H9 (cell line): ENCODE data around the gene TMEM80. TPM values are rescaled to one million over a fixed set of nuclear protein-coding genes. Genes with fewer than 3 reads are reported as not detected.

Experiments
- DNase-seq: peaks from one replicate; pipeline ENCODE4 v3.0.0-alpha.2; 2017
- H2AFZ ChIP-seq: one replicate; pipeline ENCODE4 v1.6.1; 2013; ENCODE audit warnings: mild to moderate bottlenecking, low read length, control low read depth, moderate library complexity
- H2AK5ac ChIP-seq: 2 replicates; pipeline ENCODE4 v1.6.1; 2013; ENCODE audit warnings: low read length, control low read depth, mixed read lengths; ENCODE audit not compliant: insufficient read length
- H2BK120ac ChIP-seq: one replicate; pipeline ENCODE4 v1.6.1; 2013; ENCODE audit warnings: low read depth, mild to moderate bottlenecking, low read length, control low read depth, inconsistent platforms; ENCODE audit not compliant: poor library complexity, severe bottlenecking
- H2BK12ac ChIP-seq: 2 replicates; pipeline ENCODE4 v1.6.1; 2013; ENCODE audit warnings: low read length, control low read depth, mixed read lengths, low read depth; ENCODE audit not compliant: insufficient read length
- H2BK15ac ChIP-seq: 2 replicates; pipeline ENCODE4 v1.6.1; 2013; ENCODE audit warnings: low read depth, low read length, control low read depth
- H2BK20ac ChIP-seq: one replicate; pipeline ENCODE4 v1.6.1; 2013; ENCODE audit warnings: low read depth, mild to moderate bottlenecking, low read length, control low read depth, inconsistent platforms; ENCODE audit not compliant: poor library complexity, severe bottlenecking
- H2BK5ac ChIP-seq: 2 replicates; pipeline ENCODE4 v1.6.1; 2013; ENCODE audit warnings: low read length, control low read depth, mixed read lengths; ENCODE audit not compliant: insufficient read length
- H3K14ac ChIP-seq: 2 replicates; pipeline ENCODE4 v1.6.1; 2013; ENCODE audit warnings: low read length, control low read depth; ENCODE audit not compliant: insufficient read depth
- H3K18ac ChIP-seq: 2 replicates; pipeline ENCODE4 v1.6.1; 2013; ENCODE audit warnings: low read depth, mild to moderate bottlenecking, mixed read lengths, low read length, control low read depth; ENCODE audit not compliant: insufficient read length
- H3K23ac ChIP-seq: 2 replicates; pipeline ENCODE4 v1.6.1; 2013; ENCODE audit warnings: low read length, control low read depth, mixed read lengths, low read depth; ENCODE audit not compliant: insufficient read length
- H3K23me2 ChIP-seq: 2 replicates; pipeline ENCODE4 v1.6.1; 2013; ENCODE audit warnings: low read depth, mild to moderate bottlenecking, mixed read lengths, low read length, control low read depth; ENCODE audit not compliant: insufficient read length, poor library complexity, severe bottlenecking
- H3K27ac ChIP-seq: 2 replicates; pipeline ENCODE4 v1.5.1; 2013; ENCODE audit warnings: low read length, control low read depth, mixed read lengths, low read depth; ENCODE audit not compliant: insufficient read length
- H3K27me3 ChIP-seq: 2 replicates; pipeline ENCODE4 v1.6.1; 2013; ENCODE audit warnings: low read length, control low read depth, inconsistent platforms; ENCODE audit not compliant: insufficient read depth
- H3K4ac ChIP-seq: 2 replicates; pipeline ENCODE4 v1.6.1; 2013; ENCODE audit warnings: low read depth, mild to moderate bottlenecking, control low read depth, inconsistent platforms, low read length, moderate library complexity
- H3K4me1 ChIP-seq: 2 replicates; pipeline ENCODE4 v1.6.1; 2013; ENCODE audit warnings: low read length, control low read depth, inconsistent platforms; ENCODE audit not compliant: insufficient read depth
- H3K4me2 ChIP-seq: 2 replicates; pipeline ENCODE4 v1.6.1; 2013; ENCODE audit warnings: low read length, control low read depth, mixed read lengths; ENCODE audit not compliant: insufficient read length, insufficient read depth
- H3K56ac ChIP-seq: 2 replicates; pipeline ENCODE4 v1.6.1; 2013; ENCODE audit warnings: low read depth, mild to moderate bottlenecking, mixed read lengths, low read length, control low read depth; ENCODE audit not compliant: insufficient read length
- H3K79me1 ChIP-seq: 2 replicates; pipeline ENCODE4 v1.6.1; 2013; ENCODE audit warnings: low read depth, mild to moderate bottlenecking, moderate library complexity, low read length, control low read depth, inconsistent platforms; ENCODE audit not compliant: insufficient read depth, poor library complexity, severe bottlenecking
- H3K79me2 ChIP-seq: 2 replicates; pipeline ENCODE4 v1.6.1; 2013; ENCODE audit warnings: low read length, control low read depth, inconsistent platforms; ENCODE audit not compliant: insufficient read depth
- H3K9ac ChIP-seq: 2 replicates; pipeline ENCODE4 v1.6.1; 2013; ENCODE audit warnings: low read length, control low read depth, mixed read lengths; ENCODE audit not compliant: insufficient read length; ENCODE audit errors: extremely low read depth
- H3K9me3 ChIP-seq: one replicate; pipeline ENCODE4 v1.6.1; 2013; ENCODE audit warnings: low read depth, low read length, inconsistent platforms; ENCODE audit not compliant: control insufficient read depth
- H3T11ph ChIP-seq: one replicate; pipeline ENCODE4 v1.6.1; 2013; ENCODE audit warnings: mild to moderate bottlenecking, low read length, control low read depth, inconsistent platforms
- H4K20me1 ChIP-seq: one replicate; pipeline ENCODE4 v1.6.1; 2013; ENCODE audit not compliant: control insufficient read depth, insufficient read length, insufficient read depth
- H4K5ac ChIP-seq: 2 replicates; pipeline ENCODE4 v1.6.1; 2013; ENCODE audit warnings: low read depth, mild to moderate bottlenecking, mixed read lengths, low read length, control low read depth; ENCODE audit not compliant: insufficient read length
- H4K8ac ChIP-seq: replicated peaks from 2 replicates; pipeline ENCODE4 v1.6.1; 2013; ENCODE audit warnings: low read length, control low read depth, mixed read lengths, low read depth; ENCODE audit not compliant: insufficient read length
- H4K91ac ChIP-seq: 2 replicates; pipeline ENCODE4 v1.6.1; 2013; ENCODE audit warnings: low read depth, mild to moderate bottlenecking, moderate library complexity, mixed read lengths, low read length, control low read depth; ENCODE audit not compliant: insufficient read length
- H3K27ac Mint-ChIP-seq, 3 experiments: 2 replicates in 2 of 3; 3 replicates in 1 of 3; pipeline ENCODE4 v1.8.0; 2020 to 2021; ENCODE audit warnings: mixed read lengths in 3 of 3, mild to moderate bottlenecking in 1 of 3, moderate library complexity in 1 of 3
- H3K27me3 Mint-ChIP-seq: 2 replicates; pipeline ENCODE4 v1.8.0; 2021; ENCODE audit warnings: low read depth, mild to moderate bottlenecking, moderate library complexity, mixed read lengths
- H3K36me3 Mint-ChIP-seq, 3 experiments: 2 replicates in 2 of 3; 3 replicates in 1 of 3; pipeline ENCODE4 v1.8.0; 2020 to 2021; ENCODE audit warnings: low read depth in 3 of 3, mixed read lengths in 3 of 3; ENCODE audit not compliant: insufficient read depth in 1 of 3
- H3K4me1 Mint-ChIP-seq, 2 experiments: 2 replicates each; pipeline ENCODE4 v1.8.0; 2020; ENCODE audit warnings: mixed read lengths in 2 of 2
- H3K4me3 Mint-ChIP-seq, 2 experiments: 2 replicates in 1 of 2; 3 replicates in 1 of 2; pipeline ENCODE4 v1.8.0; 2020 to 2021; ENCODE audit warnings: mild to moderate bottlenecking in 2 of 2, mixed read lengths in 2 of 2, moderate library complexity in 1 of 2
- H3K9me3 Mint-ChIP-seq, 2 experiments: 2 replicates in 1 of 2; 3 replicates in 1 of 2; pipeline ENCODE4 v1.8.0; 2020; ENCODE audit warnings: mild to moderate bottlenecking in 2 of 2, mixed read lengths in 2 of 2, moderate library complexity in 1 of 2
- WGBS: extraction: QIAGEN DNeasy Blood & Tissue Kit; methylation state at CpG from one replicate; pipeline ENCODE4 v1.1.7; 2013; ENCODE audit warnings: missing lambda C conversion rate, low lambda C conversion rate, mixed read lengths; ENCODE audit not compliant: insufficient read length; ENCODE audit errors: extremely low coverage; 5-methylcytosine and 5-hydroxymethylcytosine counted together
- total RNA-seq: library from RNA; stranded (reverse); gene quantifications from 2 replicates; pipeline ENCODE4 v1.2.1, GENCODE V29; 2021
- TF ChIP-seq, protein P1 (sequence below): fragments of 200-600 bp; sonication (generic); conservative IDR thresholded peaks from 3 replicates; pipeline ENCODE4 v1.8.0; 2021; ENCODE audit warnings: antibody characterized with exemption, mild to moderate bottlenecking

Gene TMEM80
- total RNA-seq, 1 experiment from 2014 or later: 23.6 TPM

DNA sequence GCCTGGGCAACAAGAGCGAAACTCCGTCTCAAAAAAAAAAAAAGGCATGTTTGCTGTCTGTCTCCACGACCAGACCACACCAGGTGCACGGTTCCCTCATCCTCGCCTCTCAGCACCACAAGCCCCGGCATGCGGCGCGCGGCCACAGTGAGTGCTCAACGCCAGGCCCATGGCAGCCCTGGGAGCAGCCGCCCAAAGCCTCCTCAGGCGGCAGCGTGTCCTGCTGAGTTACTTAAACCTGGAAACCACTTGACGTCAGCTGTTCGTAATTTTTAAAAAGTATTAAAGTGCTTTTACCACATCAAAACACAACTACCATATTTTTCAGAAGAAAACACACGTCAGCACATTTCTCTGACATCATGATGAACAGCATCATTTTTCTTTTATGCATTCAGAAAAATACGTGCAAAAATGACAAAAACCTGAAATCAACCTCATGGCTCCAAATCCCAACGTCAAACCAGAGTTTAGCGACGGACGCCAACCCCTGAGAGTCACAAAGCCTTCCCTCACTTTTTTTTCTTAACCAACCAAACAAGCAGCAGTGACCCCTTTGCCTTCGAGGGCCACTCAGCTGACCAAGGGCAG lies 2.7 kb upstream of the TMEM80 start:
- no peak overlapping the region for H4K91ac ChIP-seq
- Mint-ChIP-seq H3K4me1 (peaks cover 29 to 37% of the 10 kb centered on the region in 2 experiments), H3K27me3 (no peaks in the 10 kb centered on the region; the same call in 1 of the 2 replicates), H3K36me3 (peaks cover 23 to 33% (median 23%) of the 10 kb centered on the region in 3 experiments), H3K4me3 (peak overlapping the region; percentile 76 to 80), H3K27ac (peak overlapping the region in 2 of 3 experiments; percentile 44 to 64; a peak in 2 of 7 replicates), H3K9me3 (no peaks in the 10 kb centered on the region; a peak in 2 of 5 replicates)
- no peak overlapping the region for H3K4ac ChIP-seq
- DNase-seq: no peak
- H2AFZ ChIP-seq: no peak overlapping the region
- no CpG with 5 or more reads among the region's 23 CpGs for WGBS
- H3K79me2 ChIP-seq: peaks cover 13% of the 10 kb centered on the region; the same call in 1 of the 2 replicates
- H3K23ac ChIP-seq: no peak overlapping the region
- H4K8ac ChIP-seq: no peak overlapping the region
- H3K27me3 ChIP-seq: no peaks in the 10 kb centered on the region
- peaks cover 11% of the 10 kb centered on the region; the same call in 1 of the 2 replicates for H3K4me1 ChIP-seq
- H3K23me2 ChIP-seq: no peaks in the 10 kb centered on the region
- H3K79me1 ChIP-seq: peaks cover 3% of the 10 kb centered on the region
- H2BK15ac ChIP-seq: no peak overlapping the region
- H3K27ac ChIP-seq: no peak overlapping the region
- no peak overlapping the region for H2AK5ac ChIP-seq
- no peak overlapping the region for H3K9ac ChIP-seq
- no peak overlapping the region for H4K5ac ChIP-seq
- no peaks in the 10 kb centered on the region for H4K20me1 ChIP-seq
- no peak overlapping the region for H3K56ac ChIP-seq
- no peak overlapping the region for H3K4me2 ChIP-seq
- H2BK12ac ChIP-seq: no peak overlapping the region
- H3T11ph ChIP-seq: no peak overlapping the region
- H2BK5ac ChIP-seq: no peak overlapping the region
- H3K18ac ChIP-seq: no peak overlapping the region
- TF ChIP-seq, protein P1, sequence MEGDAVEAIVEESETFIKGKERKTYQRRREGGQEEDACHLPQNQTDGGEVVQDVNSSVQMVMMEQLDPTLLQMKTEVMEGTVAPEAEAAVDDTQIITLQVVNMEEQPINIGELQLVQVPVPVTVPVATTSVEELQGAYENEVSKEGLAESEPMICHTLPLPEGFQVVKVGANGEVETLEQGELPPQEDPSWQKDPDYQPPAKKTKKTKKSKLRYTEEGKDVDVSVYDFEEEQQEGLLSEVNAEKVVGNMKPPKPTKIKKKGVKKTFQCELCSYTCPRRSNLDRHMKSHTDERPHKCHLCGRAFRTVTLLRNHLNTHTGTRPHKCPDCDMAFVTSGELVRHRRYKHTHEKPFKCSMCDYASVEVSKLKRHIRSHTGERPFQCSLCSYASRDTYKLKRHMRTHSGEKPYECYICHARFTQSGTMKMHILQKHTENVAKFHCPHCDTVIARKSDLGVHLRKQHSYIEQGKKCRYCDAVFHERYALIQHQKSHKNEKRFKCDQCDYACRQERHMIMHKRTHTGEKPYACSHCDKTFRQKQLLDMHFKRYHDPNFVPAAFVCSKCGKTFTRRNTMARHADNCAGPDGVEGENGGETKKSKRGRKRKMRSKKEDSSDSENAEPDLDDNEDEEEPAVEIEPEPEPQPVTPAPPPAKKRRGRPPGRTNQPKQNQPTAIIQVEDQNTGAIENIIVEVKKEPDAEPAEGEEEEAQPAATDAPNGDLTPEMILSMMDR: no peak
- no peaks in the 10 kb centered on the region for H3K9me3 ChIP-seq
- H2BK20ac ChIP-seq: no peak overlapping the region
- H2BK120ac ChIP-seq: no peak overlapping the region
- H3K14ac ChIP-seq: no peak overlapping the region
